Measurements from ENCODE around the gene AGAP1. TPM values are rescaled to one million over a fixed set of nuclear protein-coding genes. Genes with fewer than 3 reads are reported as not detected.

The AGAP1 gene
- polyA plus RNA-seq, 1 experiment = 12.4 TPM

DNA sequence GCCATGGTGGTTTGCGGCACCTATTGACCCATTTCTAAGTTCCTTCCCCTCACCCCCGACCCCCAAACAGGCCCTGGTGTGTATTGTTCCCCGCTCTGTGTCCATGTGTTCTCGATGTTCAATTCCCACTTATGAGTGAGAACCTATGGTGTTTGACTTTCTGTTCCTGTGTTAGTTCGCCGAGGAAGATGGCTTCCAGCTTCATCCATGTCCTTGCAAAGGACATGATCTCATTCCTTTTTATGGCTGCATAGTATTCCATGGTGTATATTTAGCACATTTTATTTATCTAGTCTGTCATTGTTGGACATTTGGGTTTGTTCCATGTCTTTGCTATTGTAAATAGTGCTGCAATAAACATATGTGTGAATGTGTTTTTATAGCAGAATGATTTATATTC lies 490.7 kb downstream of the AGAP1 start:
- ChIA-PET CTCF (no interaction called here), POLR2A (no interaction called here)
- Histone ChIP-seq H3K9me3 (ENCODE audit: control insufficient read depth, insufficient read depth, low read length) (no peaks in the 10 kb centered on the region), H3K27ac (ENCODE audit: low read depth, low read length) (no peak overlapping the region), H3K4me3 (ENCODE audit: low read depth, low read length) (no peak overlapping the region), H3K27me3 (ENCODE audit: control insufficient read depth, insufficient read depth, low read length) (no peaks in the 10 kb centered on the region)
- no peak for TF ChIP-seq CTCF (IDR thresholded peaks at IDR 0.05; ENCODE audit: low read depth, low read length)
- DNase-seq (ENCODE audit: low read depth, low spot score) = no peak

GRCh38 chr2:235986361-235986760 lies 492.5 kb downstream of the AGAP1 start:
- TF ChIP-seq CTCF (IDR thresholded peaks at IDR 0.05; ENCODE audit: low read depth, low read length) = no peak
- POLR2A ChIA-PET = no interaction called here
- H3K27ac ChIP-seq (ENCODE audit: low read depth, low read length) = no peak overlapping the region
- H3K9me3 ChIP-seq (ENCODE audit: control insufficient read depth, insufficient read depth, low read length) = no peaks in the 10 kb centered on the region
- DNase-seq (ENCODE audit: low read depth, low spot score) = no peak
- no peaks in the 10 kb centered on the region for H3K27me3 ChIP-seq (ENCODE audit: control insufficient read depth, insufficient read depth, low read length)
- no peak overlapping the region for H3K4me3 ChIP-seq (ENCODE audit: low read depth, low read length)
- CTCF ChIA-PET = interaction anchor here (0.6 kb wide), 1 partner anchor 24 kb away, joined by 3 read pairs; no protein-coding TSS in a partner anchor

- TF ChIP-seq CTCF (IDR thresholded peaks at IDR 0.05; ENCODE audit: low read depth, low read length) = no peak
- ChIA-PET CTCF (no interaction called here), POLR2A (no interaction called here)
- H3K9me3 ChIP-seq (ENCODE audit: control insufficient read depth, insufficient read depth, low read length) = no peaks in the 10 kb centered on the region; the same call in 1 of the 2 replicates
- no peak overlapping the region for H3K27ac ChIP-seq (ENCODE audit: low read depth, low read length)
- no peaks in the 10 kb centered on the region for H3K27me3 ChIP-seq (ENCODE audit: control insufficient read depth, insufficient read depth, low read length)
- H3K4me3 ChIP-seq (ENCODE audit: low read depth, low read length) = no peak overlapping the region
- DNase-seq (ENCODE audit: low read depth, low spot score) = no peak
Measured at GRCh38 chr2:235988271-235989015, 494.6 kb downstream of the AGAP1 start.

DNA sequence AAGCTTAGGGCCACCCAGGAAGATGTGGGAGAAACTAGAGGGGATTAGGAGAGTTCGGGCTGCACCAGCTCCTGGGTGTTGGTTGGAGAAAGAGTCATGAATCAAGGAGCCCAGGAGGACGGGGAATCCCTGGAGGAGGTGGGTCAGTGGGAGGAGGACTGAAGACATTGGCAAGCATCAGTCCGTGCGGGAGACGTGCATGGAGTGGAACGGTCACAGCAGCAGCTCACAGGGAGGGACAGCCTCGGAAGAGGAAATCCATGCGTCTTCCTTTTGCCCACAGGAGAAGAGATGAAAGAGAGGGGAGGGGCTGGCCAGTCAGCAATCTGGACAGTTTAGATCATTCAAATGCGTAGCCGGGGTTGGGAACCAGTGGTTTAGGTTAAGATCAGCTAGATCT lies 495.7 kb downstream of the AGAP1 start:
- DNase-seq (ENCODE audit: low read depth, low spot score) = no peak
- no peak overlapping the region for H3K27ac ChIP-seq (ENCODE audit: low read depth, low read length)
- no peaks in the 10 kb centered on the region for H3K27me3 ChIP-seq (ENCODE audit: control insufficient read depth, insufficient read depth, low read length)
- TF ChIP-seq CTCF (IDR thresholded peaks at IDR 0.05; ENCODE audit: low read depth, low read length) = no peak
- H3K4me3 ChIP-seq (ENCODE audit: low read depth, low read length) = no peak overlapping the region
- POLR2A ChIA-PET = no interaction called here
- CTCF ChIA-PET = no interaction called here
- no peaks in the 10 kb centered on the region; the same call in 1 of the 2 replicates for H3K9me3 ChIP-seq (ENCODE audit: control insufficient read depth, insufficient read depth, low read length)

DNA sequence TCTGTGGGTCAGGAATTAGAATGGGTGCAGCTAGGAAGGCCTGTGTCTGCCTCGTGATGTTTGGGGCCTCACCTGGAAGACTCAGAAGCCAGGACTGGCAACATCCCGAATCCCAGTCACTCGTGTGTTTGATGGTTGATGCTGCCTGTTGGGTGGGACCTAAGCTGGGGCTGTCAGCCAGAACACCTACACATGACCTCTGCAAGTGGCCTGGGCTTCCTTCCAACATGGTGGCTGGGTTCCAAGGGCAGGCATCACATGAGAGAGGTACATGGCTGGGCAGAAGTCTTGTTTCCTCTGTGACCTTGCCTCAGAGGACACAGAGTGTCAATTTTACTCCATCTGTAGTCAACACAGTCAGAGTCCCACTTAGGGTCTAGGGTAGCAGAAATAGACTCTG lies 496.5 kb downstream of the AGAP1 start:
- Histone ChIP-seq H3K27ac (ENCODE audit: low read depth, low read length) (no peak overlapping the region), H3K27me3 (ENCODE audit: control insufficient read depth, insufficient read depth, low read length) (no peaks in the 10 kb centered on the region), H3K4me3 (ENCODE audit: low read depth, low read length) (no peak overlapping the region), H3K9me3 (ENCODE audit: control insufficient read depth, insufficient read depth, low read length) (no peaks in the 10 kb centered on the region; the same call in 1 of the 2 replicates)
- ChIA-PET POLR2A (no interaction called here), CTCF (no interaction called here)
- DNase-seq (ENCODE audit: low read depth, low spot score) = no peak
- no peak for TF ChIP-seq CTCF (IDR thresholded peaks at IDR 0.05; ENCODE audit: low read depth, low read length)

All from AG04450 (cell line).